ENCODE measurements around the gene TEAD1.

Gene TEAD1

GRCh38 chr11:12811861-12812260 is 137.6 kb downstream of the TEAD1 start:
- DNase-seq (no peak), ATAC-seq (no peak)

DNA sequence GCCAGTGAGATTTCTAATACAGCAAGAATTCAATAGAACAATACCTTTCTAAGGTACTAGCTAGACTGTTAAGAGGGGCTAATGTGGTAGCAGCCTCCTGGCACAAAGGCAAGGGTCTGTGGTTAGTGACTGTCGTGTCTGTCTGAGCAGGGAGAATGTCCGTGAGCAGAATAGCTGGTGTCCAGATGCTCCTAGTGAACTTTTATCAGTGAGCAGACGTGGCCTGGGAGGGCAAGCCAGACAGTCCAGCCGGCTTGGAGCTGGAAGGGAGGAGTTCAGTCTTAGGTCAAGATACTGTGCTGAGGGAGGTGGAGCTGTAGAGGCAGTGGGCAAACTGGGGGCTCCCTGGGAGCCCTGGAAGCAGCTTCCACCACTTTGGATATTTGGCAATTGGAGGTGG is 138.6 kb downstream of the TEAD1 start:
- DNase-seq: no peak
- no peak for ATAC-seq

DNA sequence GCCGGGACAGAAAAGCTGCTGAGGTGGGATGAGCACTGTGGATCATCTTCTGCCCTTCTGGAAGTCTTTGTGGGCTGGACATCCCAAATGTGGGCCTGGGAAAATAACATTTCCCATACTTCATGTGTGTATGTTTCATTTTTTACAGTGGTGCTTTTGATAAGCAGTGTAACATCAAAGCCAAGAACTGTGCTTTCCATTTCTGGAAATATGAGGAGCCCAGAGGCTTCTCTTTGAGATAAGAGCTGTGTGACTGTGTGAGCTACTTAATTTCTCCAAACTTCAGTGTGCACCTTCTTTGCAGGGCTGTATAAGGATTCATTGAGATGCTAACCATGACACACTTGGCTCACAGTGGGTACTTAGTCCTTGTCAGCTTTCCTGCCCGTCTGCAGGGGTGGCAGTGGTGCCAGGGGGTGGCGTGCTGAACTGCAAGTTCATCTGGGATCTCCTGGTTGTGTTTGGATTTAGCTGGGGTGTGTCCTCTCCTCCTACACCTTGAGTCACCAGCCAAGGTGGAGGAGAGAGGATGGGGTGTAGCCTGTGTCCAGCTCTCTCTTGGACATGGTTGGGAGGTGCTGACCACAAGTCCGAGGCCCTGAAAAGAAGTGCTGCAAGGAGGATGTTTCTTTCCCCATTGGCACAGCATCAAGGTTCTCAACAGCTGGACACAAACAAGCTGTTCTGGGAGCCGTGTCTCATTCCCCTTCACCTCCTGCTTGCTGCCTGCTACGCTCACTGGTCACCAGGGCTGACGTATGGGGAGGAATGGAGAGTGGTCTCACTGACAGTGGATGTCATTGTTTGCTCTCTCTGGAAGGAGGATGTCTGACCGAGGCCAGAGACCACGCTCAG is 139.4 kb downstream of the TEAD1 start:
- ATAC-seq (no peak), DNase-seq (no peak)

GRCh38 chr11:12815129-12815480 is 140.9 kb downstream of the TEAD1 start:
- ATAC-seq (no peak), DNase-seq (no peak)

DNA sequence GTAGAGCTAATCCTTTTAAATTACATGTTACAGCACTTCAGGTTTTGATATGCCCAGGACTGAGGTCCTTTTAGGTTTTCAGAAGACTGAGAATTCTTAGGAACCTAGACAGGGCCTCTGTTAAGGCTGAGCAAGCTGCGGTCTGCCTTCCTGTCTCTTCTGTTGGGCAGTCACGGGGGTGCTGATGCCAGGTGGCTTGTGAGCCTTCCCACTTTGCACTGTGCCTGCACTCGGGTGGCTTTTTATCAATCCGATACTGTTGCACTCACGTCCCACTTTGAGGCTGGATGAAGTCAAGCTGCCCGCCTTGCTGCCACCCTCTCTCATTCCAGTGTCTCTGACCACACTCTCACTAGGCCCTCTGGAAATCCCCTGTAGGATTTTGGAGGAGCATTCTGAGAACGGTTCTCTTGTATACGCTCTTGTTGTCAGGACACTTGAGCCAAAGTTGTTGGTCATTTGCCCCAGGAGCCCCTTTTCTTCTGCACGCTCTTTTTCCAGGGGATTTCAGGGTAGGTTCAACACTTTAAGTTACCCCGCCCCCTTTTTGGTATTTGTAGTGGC is 141.8 kb downstream of the TEAD1 start:
- DNase-seq (no peak), ATAC-seq (no peak)

GRCh38 chr11:12817681-12818332 is 143.6 kb downstream of the TEAD1 start:
- ATAC-seq: no peak
- no peak for DNase-seq

DNA sequence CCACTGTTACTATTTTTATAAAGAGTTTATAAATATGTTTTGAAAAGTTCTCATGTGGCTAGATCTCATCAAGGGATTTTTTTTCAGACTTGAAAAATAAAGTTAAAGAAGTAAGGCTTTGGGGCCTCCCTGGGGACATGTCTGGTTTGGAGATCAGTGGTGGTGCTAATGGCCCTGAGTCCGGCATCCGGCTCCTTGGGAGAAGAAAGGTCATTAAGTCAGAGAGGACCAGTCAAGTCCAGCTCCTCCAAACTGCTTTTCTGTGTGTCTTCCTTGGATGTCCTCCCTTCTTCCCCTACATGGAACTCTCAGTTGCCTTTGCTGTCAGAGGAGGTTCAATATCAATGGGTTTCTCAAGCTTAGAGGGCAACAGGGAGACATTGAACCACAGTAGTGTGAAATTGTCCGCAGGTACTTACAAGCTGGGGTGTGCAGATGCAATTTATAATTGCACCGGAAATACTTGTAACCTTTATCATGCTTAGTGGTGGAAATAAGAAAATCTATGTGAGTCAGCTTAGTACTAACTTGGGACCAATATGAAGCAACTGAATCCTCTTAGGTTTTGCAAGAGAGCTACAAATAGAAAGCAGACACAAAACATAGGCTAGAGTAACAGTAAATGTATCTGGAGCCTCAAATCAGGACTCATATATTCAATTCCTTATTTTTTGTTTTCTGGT is 144.3 kb downstream of the TEAD1 start:
- no peak for ATAC-seq
- no peak for DNase-seq

- ATAC-seq: no peak
Observed at GRCh38 chr11:12822392-12823022, 148.3 kb downstream of the TEAD1 start.

GRCh38 chr11:12824281-12825041 is 150.2 kb downstream of the TEAD1 start:
- no peak for ATAC-seq
- DNase-seq: no peak

More at GRCh38 chr11:12822392-12823022, 148.3 kb downstream of the TEAD1 start:
- no peak for DNase-seq

DNA sequence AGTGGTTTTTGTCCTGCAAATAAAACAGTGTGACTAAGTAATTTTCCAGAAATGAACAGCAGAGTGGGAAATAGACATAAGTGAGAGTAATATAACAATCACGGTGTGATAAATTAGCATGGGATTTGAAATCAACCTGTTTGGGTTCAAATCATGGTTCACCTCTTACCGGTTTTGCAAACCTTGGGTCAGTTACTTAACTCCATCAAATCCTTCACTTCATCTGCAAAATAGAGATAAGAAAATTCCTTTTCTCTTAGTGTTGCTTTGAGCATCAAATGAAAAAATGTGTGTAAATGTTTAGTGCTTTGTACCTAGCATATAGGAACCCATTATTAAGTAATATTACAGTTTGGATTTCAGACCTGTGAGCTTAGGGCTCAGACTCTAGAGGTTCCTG is 152.2 kb downstream of the TEAD1 start:
- ATAC-seq: no peak

DNA sequence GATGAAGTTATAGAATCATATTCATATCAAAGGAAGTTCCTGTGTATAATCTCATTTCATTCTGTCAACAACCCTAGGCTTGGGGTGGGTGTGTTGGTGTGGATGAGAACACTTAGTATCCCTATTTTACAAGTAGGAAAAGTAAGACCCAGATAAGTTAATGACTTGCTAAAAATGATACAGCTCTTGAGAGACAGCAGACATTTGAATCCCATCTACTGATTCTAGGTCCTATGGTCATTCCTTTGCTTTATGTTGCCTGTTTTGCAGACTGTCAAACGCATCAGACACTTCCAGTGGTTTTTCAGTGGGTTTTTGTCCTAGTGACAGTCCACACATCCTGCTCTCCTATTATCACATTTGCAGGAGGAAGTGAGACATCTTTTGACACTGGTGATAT is 153.1 kb downstream of the TEAD1 start:
- DNase-seq: no peak
- no peak for ATAC-seq

More for the DNA sequence above, 152.2 kb downstream of the TEAD1 start:
- no peak for DNase-seq

DNA sequence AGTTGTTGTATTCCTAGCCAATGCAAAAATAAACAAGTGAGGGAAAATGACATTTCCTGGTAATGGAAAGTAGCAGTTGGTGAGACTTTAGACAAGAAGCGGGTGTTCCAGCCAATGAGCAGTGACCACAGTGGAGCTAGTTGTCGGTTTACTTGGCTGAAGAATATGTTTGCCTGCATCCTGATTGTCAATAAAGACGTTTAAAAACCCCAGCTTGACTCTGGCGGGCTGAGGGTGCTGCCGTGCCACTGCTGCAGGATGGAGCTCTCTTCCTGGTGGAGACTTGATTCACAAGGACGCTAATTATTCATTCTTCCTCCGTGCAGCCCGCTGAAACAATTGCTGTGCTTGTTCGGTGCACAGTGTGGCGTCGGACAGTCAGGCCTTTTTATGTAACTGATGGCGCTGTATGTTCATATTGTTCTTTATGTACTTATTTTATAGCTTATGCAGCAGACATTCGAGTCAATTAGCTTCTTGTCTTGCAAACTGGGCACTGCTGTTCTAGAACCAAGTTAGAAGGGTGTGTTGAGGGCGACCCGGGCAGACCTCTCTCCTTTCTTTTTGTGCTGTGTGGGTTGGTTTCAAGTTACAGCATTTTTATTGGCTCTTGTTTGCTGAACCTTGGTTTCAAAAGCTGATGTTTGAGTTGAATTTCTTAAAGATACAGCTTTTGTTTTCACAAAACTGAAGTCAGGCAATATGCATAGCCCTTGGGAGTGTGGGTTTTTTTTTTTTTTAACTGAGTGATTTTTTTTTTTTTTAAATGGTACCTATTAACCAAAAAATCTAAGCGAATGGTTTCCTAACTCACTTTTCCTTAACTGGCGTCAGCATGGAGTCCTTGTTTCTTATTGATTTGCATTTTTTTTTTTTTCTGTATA is 153.9 kb downstream of the TEAD1 start:
- ATAC-seq (no peak), DNase-seq (no peak)

DNA sequence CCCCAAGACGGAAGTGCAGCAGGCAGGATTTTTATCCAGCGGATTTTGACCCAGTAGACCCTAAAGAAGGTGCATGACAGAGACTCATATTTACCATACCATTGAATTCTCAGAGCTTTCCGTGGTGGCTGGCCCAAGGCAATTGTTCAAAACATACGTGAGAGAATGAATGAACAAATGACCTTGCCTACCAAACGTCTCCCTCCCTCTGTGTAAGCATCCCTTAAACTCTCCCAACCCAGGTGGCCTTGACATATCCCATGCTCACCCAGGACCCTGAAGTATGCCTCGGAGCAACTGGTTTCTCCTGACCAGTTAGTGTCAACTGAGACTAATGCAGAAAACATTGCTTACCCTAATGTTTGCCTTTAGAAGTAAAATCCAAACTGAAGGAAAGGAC is 154.9 kb downstream of the TEAD1 start:
- DNase-seq: no peak
- no peak for ATAC-seq

GRCh38 chr11:12829540-12830314 is 155.5 kb downstream of the TEAD1 start:
- no peak for DNase-seq
- ATAC-seq: no peak

DNA sequence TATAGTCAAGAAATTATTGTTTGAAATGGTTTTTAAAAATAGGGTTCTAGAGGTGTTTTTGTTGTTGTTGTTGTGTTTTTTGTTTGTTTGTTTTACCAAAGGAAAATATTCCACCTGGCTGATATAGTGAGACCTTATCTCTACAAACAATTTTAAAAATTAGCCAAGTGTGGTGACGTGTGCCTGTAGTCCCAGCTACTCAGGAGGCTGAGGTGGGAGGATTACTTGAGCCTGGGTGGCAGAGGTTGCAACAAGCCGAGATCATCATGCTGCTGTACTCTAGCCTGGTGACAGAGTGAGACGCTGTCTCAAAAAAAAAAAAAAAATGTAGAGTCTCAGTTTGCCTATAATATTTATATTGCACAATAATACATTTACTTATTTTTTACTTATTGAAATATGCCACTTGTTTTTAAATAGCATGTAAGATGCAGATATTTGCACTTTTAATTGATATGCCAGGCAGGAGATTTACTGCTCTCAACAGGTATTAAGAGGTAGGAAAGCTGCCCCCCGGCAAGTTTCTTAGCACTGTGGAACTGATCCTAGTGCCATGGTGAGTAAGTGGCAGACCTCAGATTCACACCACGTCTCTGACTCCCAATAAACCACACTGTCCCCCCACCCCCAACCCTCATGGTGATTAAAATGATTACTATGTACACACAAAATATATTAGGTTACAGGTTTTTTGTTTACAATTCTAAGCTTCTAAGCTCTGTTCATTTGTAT is 157.4 kb downstream of the TEAD1 start:
- no peak for ATAC-seq

GRCh38 chr11:12832480-12833224 is 158.4 kb downstream of the TEAD1 start:
- ATAC-seq (no peak), DNase-seq (no peak)

More for the DNA sequence above, 157.4 kb downstream of the TEAD1 start:
- no peak for DNase-seq

- ATAC-seq (no peak), DNase-seq (no peak)
Observed at GRCh38 chr11:12834166-12834565, 159.9 kb downstream of the TEAD1 start.

GRCh38 chr11:12834630-12835029 is 160.4 kb downstream of the TEAD1 start:
- DNase-seq (no peak), ATAC-seq (no peak)

Data from stimulated activated naive CD8-positive, alpha-beta T cell treated with anti-CD3 and anti-CD28 coated beads, Interleukin-15, Interleukin-2, amounts not matched to agents 100 U/mL and 50 U/mL, for 24 hours (primary cell).